ENCODE data around the gene ZNF28.
"Not testable (repeated sequence)": the region's sequence is repeated elsewhere in the genome, so short reads cannot be mapped to it uniquely, and the experiment has no call there.

GRCh38 chr19:52756447-52756846, 65.0 kb downstream of the ZNF28 start:
- not testable (repeated sequence) for TF ChIP-seq CTCF (optimal IDR thresholded peaks at IDR 0.05 in 1 of 3, IDR thresholded peaks at IDR 0.05 in 1 of 3, conservative IDR thresholded peaks at IDR 0.05 in 1 of 3; ENCODE audit: extremely low read depth in 1 of 3, insufficient read depth in 2 of 3, low read length in 3 of 3); EZH2 (IDR thresholded peaks at IDR 0.05; ENCODE audit: low read length)

Measured in keratinocyte (primary cell).